ENCODE measurements around the gene ZBTB11. TPM values are rescaled to one million over a fixed set of nuclear protein-coding genes. Genes with fewer than 3 reads are reported as not detected.
"Not testable (repeated sequence)": the region's sequence is repeated elsewhere in the genome, so short reads cannot be mapped to it uniquely, and the experiment has no call there.

The ZBTB11 gene
- total RNA-seq, 1 donor from 2014 or later: 17.8 TPM

GRCh38 chr3:101693540-101693939 lies 16.6 kb upstream of the ZBTB11 start:
- not testable (repeated sequence) for H3K27ac Mint-ChIP-seq; DNase-seq (ENCODE audit: low spot score, unreplicated experiment); H3K27me3 Mint-ChIP-seq; H3K36me3 Mint-ChIP-seq (ENCODE audit: insufficient read depth); H3K4me3 Mint-ChIP-seq (ENCODE audit: low read depth); H3K9me3 Mint-ChIP-seq (ENCODE audit: low read depth); H3K4me1 Mint-ChIP-seq (ENCODE audit: low read depth)
- TF ChIP-seq CTCF (IDR thresholded peaks at IDR 0.05; ENCODE audit: unreplicated experiment): peak; percentile 38

- not testable (repeated sequence) for H3K27ac Mint-ChIP-seq; H3K27me3 Mint-ChIP-seq; H3K4me3 Mint-ChIP-seq (ENCODE audit: low read depth); H3K9me3 Mint-ChIP-seq (ENCODE audit: low read depth); H3K4me1 Mint-ChIP-seq (ENCODE audit: low read depth); H3K36me3 Mint-ChIP-seq (ENCODE audit: insufficient read depth); DNase-seq (ENCODE audit: low spot score, unreplicated experiment)
These were observed 15.0 kb upstream of the ZBTB11 start for GRCh38 chr3:101691685-101692671.

DNA sequence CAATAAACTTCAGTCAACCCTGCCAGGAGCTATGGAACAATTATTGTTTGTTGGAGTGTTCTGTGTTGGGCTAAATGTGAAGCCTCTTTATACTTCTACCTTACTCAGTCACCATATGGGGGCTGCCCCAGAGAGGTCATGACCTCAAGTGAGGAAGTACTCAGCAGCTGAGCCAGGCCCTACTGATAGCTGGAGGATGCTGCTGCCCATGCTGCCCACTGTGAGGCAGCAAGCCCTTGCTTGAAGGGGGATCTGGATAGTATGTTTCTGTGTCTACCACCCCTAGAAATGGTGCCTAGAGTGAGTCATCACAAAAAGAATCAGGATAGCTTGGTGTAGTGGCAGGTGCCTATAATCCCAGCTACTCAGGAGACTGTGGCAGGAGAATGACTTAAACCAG lies 14.0 kb upstream of the ZBTB11 start:
- H3K4me1 Mint-ChIP-seq (ENCODE audit: low read depth): peaks cover 6% of the 10 kb centered on the region
- no peaks in the 10 kb centered on the region for H3K9me3 Mint-ChIP-seq (ENCODE audit: low read depth)
- no peak overlapping the region for H3K4me3 Mint-ChIP-seq (ENCODE audit: low read depth)
- no peak for DNase-seq (ENCODE audit: low spot score, unreplicated experiment)
- H3K36me3 Mint-ChIP-seq (ENCODE audit: insufficient read depth): no peaks in the 10 kb centered on the region
- H3K27ac Mint-ChIP-seq: peak overlapping the region; percentile 76
- TF ChIP-seq CTCF (IDR thresholded peaks at IDR 0.05; ENCODE audit: unreplicated experiment): no peak
- H3K27me3 Mint-ChIP-seq: no peaks in the 10 kb centered on the region

- no peak for DNase-seq (ENCODE audit: low spot score, unreplicated experiment)
- Mint-ChIP-seq H3K4me1 (ENCODE audit: low read depth) (peaks cover 17% of the 10 kb centered on the region), H3K27me3 (no peaks in the 10 kb centered on the region), H3K27ac (no peak overlapping the region), H3K4me3 (ENCODE audit: low read depth) (peak overlapping the region; percentile 20), H3K9me3 (ENCODE audit: low read depth) (no peaks in the 10 kb centered on the region), H3K36me3 (ENCODE audit: insufficient read depth) (peaks cover 8% of the 10 kb centered on the region)
- TF ChIP-seq CTCF (IDR thresholded peaks at IDR 0.05; ENCODE audit: unreplicated experiment): no peak
These were observed 12.4 kb upstream of the ZBTB11 start for GRCh38 chr3:101689286-101689685.

DNA sequence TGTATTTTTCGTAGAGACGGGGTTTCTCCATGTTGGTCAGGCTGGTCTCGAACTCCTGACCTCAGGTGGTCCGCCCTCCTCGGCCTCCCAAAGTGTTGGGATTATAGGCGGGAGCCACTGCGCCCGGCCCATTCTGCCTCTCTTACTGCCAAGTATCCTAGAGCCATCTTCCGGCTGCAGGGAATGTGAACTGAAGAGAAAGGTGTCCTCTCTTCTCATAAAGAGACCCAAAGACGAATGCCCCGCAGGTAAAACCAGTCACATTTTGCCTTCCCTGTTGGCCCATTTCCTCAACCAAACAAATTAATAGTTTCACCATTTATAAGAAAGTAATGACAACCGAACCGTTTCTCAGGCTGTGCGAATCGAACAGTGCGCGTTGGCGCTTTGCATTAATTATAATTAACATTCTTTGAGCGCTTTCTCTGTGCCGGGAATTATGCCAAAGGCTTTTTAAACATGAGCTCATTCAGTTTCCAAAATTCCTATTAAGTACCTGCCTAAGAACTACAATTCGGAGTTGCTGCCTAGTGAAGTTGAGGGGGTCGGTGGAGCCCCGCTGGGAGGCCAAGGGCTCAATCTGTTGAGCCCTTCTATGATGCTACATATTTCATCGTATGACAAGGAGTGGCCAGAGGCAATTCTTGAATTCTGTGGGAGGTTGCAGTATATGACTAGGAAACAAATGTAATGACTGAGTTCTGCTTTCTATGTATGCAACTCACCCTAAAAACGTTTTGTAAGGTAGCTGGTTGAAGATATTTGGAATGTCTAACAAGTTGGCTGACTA lies 10.4 kb upstream of the ZBTB11 start:
- Mint-ChIP-seq H3K36me3 (ENCODE audit: insufficient read depth) (peaks cover 12% of the 10 kb centered on the region), H3K27ac (peak overlapping the region; percentile 100), H3K4me3 (ENCODE audit: low read depth) (peak overlapping the region; percentile 99), H3K27me3 (no peaks in the 10 kb centered on the region), H3K4me1 (ENCODE audit: low read depth) (peaks cover 17% of the 10 kb centered on the region), H3K9me3 (ENCODE audit: low read depth) (no peaks in the 10 kb centered on the region)
- no peak for DNase-seq (ENCODE audit: low spot score, unreplicated experiment)
- no peak for TF ChIP-seq CTCF (IDR thresholded peaks at IDR 0.05; ENCODE audit: unreplicated experiment)

Data from progenitor cell of endocrine pancreas (in vitro differentiated cells).